ENCODE results near the gene VGLL4.

- TF ChIP-seq POLR2A (IDR thresholded peaks at IDR 0.05) (no peak), CTCF (IDR thresholded peaks at IDR 0.05) (no peak)
These were observed 126.1 kb downstream of the VGLL4 start for GRCh38 chr3:11517601-11518000.
